Activated T-cell treated with anti-CD3 and anti-CD28 coated beads, Interleukin-2, amount 50 U/mL, for 4 hours (primary cell): ENCODE measurements around the gene CXCL3. TPM values are rescaled to one million over a fixed set of nuclear protein-coding genes. Genes with fewer than 3 reads are reported as not detected.

ENCODE experiments used
- ATAC-seq, 2 donors: fragments of 200-7000 bp; cut with Tn5 transposase; one replicate each; pipeline ENCODE4 v1.10.0; 2021
- DNase-seq: peaks from one replicate; pipeline ENCODE4 v3.0.0-alpha.2; 2020
- H3K27me3 Mint-ChIP-seq: one replicate; pipeline ENCODE4 v1.8.0; 2021; ENCODE audit warnings: low read depth, mixed read lengths
- H3K36me3 Mint-ChIP-seq: one replicate; pipeline ENCODE4 v1.8.0; 2022; ENCODE audit warnings: mixed read lengths; ENCODE audit not compliant: insufficient read depth
- H3K4me1 Mint-ChIP-seq: one replicate; pipeline ENCODE4 v1.8.0; 2021; ENCODE audit warnings: low read depth, mixed read lengths
- H3K4me3 Mint-ChIP-seq: one replicate; pipeline ENCODE4 v1.8.0; 2021; ENCODE audit warnings: mild to moderate bottlenecking, moderate library complexity, mixed read lengths
- H3K9me3 Mint-ChIP-seq: one replicate; pipeline ENCODE4 v1.8.0; 2021; ENCODE audit warnings: mixed read lengths
- total RNA-seq, 3 donors: library from RNA; stranded (reverse); gene quantifications; one replicate each; pipeline ENCODE4 v1.2.1, GENCODE V29; 2021

Gene CXCL3
- total RNA-seq, 3 donors from 2014 or later = 0.40 TPM; not detected in 2

GRCh38 chr4:74061430-74061829 lies 22.9 kb upstream of the CXCL3 start:
- H3K4me3 Mint-ChIP-seq = no peak overlapping the region
- H3K9me3 Mint-ChIP-seq = no peaks in the 10 kb centered on the region
- ATAC-seq (no peak), DNase-seq (no peak)
- H3K4me1 Mint-ChIP-seq = no peaks in the 10 kb centered on the region
- H3K27me3 Mint-ChIP-seq = peaks cover 5% of the 10 kb centered on the region
- no peaks in the 10 kb centered on the region for H3K36me3 Mint-ChIP-seq

GRCh38 chr4:74059161-74059829 lies 20.8 kb upstream of the CXCL3 start:
- ATAC-seq = no peak
- H3K36me3 Mint-ChIP-seq = no peaks in the 10 kb centered on the region
- no peak overlapping the region for H3K4me3 Mint-ChIP-seq
- DNase-seq = no peak
- H3K27me3 Mint-ChIP-seq = peaks cover 1% of the 10 kb centered on the region
- H3K4me1 Mint-ChIP-seq = no peaks in the 10 kb centered on the region
- no peaks in the 10 kb centered on the region for H3K9me3 Mint-ChIP-seq

GRCh38 chr4:74058048-74058651 lies 19.7 kb upstream of the CXCL3 start:
- Mint-ChIP-seq H3K27me3 (peaks cover 1% of the 10 kb centered on the region), H3K36me3 (no peaks in the 10 kb centered on the region), H3K4me1 (no peaks in the 10 kb centered on the region), H3K4me3 (no peak overlapping the region), H3K9me3 (no peaks in the 10 kb centered on the region)
- DNase-seq (no peak), ATAC-seq (no peak)

- no peaks in the 10 kb centered on the region for H3K4me1 Mint-ChIP-seq
- ATAC-seq (no peak), DNase-seq (no peak)
- no peaks in the 10 kb centered on the region for H3K36me3 Mint-ChIP-seq
- H3K9me3 Mint-ChIP-seq = no peaks in the 10 kb centered on the region
- H3K4me3 Mint-ChIP-seq = no peak overlapping the region
- peaks cover 1% of the 10 kb centered on the region for H3K27me3 Mint-ChIP-seq
Measured at GRCh38 chr4:74057588-74057987, 19.1 kb upstream of the CXCL3 start.

- Mint-ChIP-seq H3K36me3 (no peaks in the 10 kb centered on the region), H3K4me1 (no peaks in the 10 kb centered on the region), H3K9me3 (no peaks in the 10 kb centered on the region), H3K4me3 (no peak overlapping the region), H3K27me3 (peaks cover 1% of the 10 kb centered on the region)
- ATAC-seq (no peak), DNase-seq (no peak)
Measured at GRCh38 chr4:74056858-74057562, 18.5 kb upstream of the CXCL3 start.

DNA sequence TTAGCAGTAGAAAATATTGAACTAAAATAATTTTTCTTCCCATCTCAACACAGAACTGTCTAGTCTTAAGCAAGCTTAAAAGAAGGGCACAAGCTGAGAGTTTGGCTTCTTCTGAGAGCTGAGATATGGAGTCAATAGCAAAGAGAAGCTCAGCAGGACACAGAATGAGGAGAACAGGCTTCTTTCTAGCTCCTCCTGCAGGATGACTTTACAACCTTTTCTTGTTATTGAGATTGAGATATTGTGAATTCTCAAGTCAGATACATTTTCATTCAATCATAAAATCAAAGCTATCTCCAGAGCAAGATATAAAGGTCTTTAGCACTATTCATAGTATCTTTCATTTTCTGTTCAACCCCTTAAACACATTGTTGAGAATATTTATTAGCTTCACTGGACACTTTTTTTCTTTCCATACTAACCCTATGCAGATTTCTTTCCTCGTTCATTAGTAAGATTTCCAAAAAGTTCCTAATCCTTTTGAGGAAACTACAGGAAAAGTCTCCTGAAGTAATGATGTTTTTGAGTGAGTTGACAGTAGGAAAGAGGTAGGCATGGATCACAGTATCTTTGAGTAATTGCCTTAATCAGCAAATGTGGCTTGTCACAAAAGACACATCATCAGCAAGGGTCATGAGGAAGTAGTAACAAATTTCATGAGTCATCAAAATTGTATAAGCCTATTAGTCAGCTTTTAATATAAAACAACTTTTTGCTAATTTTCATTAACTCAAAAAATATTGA lies 17.8 kb upstream of the CXCL3 start:
- H3K4me1 Mint-ChIP-seq = no peaks in the 10 kb centered on the region
- H3K27me3 Mint-ChIP-seq = peaks cover 1% of the 10 kb centered on the region
- DNase-seq (no peak), ATAC-seq (no peak)
- peaks cover 4% of the 10 kb centered on the region for H3K9me3 Mint-ChIP-seq
- no peak overlapping the region for H3K4me3 Mint-ChIP-seq
- H3K36me3 Mint-ChIP-seq = no peaks in the 10 kb centered on the region

DNA sequence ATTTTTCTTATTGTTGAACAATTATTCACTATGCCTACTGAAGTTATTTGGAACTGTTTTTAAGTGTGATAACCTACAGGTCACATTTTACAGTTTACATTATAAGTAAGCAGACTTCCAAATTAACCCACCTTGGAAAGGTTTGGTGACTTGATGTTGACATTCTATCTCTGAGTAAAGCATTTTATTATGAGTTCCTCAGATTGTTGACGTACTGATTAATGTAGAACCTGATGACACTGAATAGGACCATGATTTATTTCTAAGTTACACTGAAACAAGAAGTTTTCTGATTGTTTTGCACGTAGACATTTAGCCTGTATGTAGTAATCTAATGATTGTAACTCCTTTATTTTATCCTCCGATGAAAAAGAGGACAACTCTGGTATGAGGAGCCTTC lies 17.0 kb upstream of the CXCL3 start:
- peaks cover 1% of the 10 kb centered on the region for H3K27me3 Mint-ChIP-seq
- H3K4me1 Mint-ChIP-seq = no peaks in the 10 kb centered on the region
- ATAC-seq (no peak), DNase-seq (no peak)
- H3K36me3 Mint-ChIP-seq = no peaks in the 10 kb centered on the region
- peaks cover 8% of the 10 kb centered on the region for H3K9me3 Mint-ChIP-seq
- no peak overlapping the region for H3K4me3 Mint-ChIP-seq

GRCh38 chr4:74055096-74055495 lies 16.6 kb upstream of the CXCL3 start:
- H3K36me3 Mint-ChIP-seq = no peaks in the 10 kb centered on the region
- ATAC-seq = no peak

GRCh38 chr4:74054483-74055047 lies 16.1 kb upstream of the CXCL3 start:
- ATAC-seq = no peak
- Mint-ChIP-seq H3K9me3 (peaks cover 8% of the 10 kb centered on the region), H3K4me3 (no peak overlapping the region), H3K27me3 (peaks cover 2% of the 10 kb centered on the region), H3K36me3 (no peaks in the 10 kb centered on the region), H3K4me1 (no peaks in the 10 kb centered on the region)
- no peak for DNase-seq

More at GRCh38 chr4:74055096-74055495, 16.6 kb upstream of the CXCL3 start:
- Mint-ChIP-seq H3K27me3 (peaks cover 1% of the 10 kb centered on the region), H3K4me3 (no peak overlapping the region), H3K4me1 (no peaks in the 10 kb centered on the region), H3K9me3 (peaks cover 8% of the 10 kb centered on the region)
- DNase-seq = no peak

DNA sequence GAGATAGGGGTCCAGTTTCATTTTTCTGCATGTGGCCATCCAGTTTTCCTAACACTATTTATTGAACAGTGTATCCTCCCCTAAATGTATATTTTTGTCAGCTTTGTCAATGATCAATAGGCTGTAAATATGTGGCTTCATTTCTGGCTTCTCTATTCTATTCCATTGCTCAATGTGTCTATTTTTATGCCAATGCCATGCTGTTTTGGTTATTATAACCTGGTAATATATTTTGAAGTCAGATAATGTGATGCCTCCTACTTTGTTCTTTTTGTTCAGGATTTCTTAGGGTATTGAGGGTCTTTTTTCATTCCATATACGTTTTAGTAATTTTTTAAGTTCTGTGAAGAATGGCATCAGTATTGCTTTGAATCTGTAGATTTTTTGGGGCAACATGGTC lies 8.7 kb upstream of the CXCL3 start:
- peaks cover 10% of the 10 kb centered on the region for H3K27me3 Mint-ChIP-seq

GRCh38 chr4:74045772-74046171 lies 7.3 kb upstream of the CXCL3 start:
- DNase-seq = no peak
- H3K27me3 Mint-ChIP-seq = peaks cover 12% of the 10 kb centered on the region
- H3K9me3 Mint-ChIP-seq = peaks cover 15% of the 10 kb centered on the region
- H3K4me3 Mint-ChIP-seq = no peak overlapping the region
- no peaks in the 10 kb centered on the region for H3K36me3 Mint-ChIP-seq
- no peak for ATAC-seq
- H3K4me1 Mint-ChIP-seq = no peaks in the 10 kb centered on the region

More for the DNA sequence above, 8.7 kb upstream of the CXCL3 start:
- DNase-seq (no peak), ATAC-seq (no peak)
- Mint-ChIP-seq H3K4me3 (no peak overlapping the region), H3K9me3 (peaks cover 23% of the 10 kb centered on the region), H3K36me3 (no peaks in the 10 kb centered on the region), H3K4me1 (no peaks in the 10 kb centered on the region)

- ATAC-seq (no peak), DNase-seq (no peak)
- H3K36me3 Mint-ChIP-seq = no peaks in the 10 kb centered on the region
- H3K4me1 Mint-ChIP-seq = no peaks in the 10 kb centered on the region
- no peak overlapping the region for H3K4me3 Mint-ChIP-seq
- H3K9me3 Mint-ChIP-seq = peaks cover 15% of the 10 kb centered on the region
- H3K27me3 Mint-ChIP-seq = peaks cover 15% of the 10 kb centered on the region
Measured at GRCh38 chr4:74045247-74045646, 6.8 kb upstream of the CXCL3 start.

- peaks cover 20% of the 10 kb centered on the region for H3K27me3 Mint-ChIP-seq
- ATAC-seq (no peak), DNase-seq (no peak)
- no peak overlapping the region for H3K4me3 Mint-ChIP-seq
- H3K4me1 Mint-ChIP-seq = no peaks in the 10 kb centered on the region
- no peaks in the 10 kb centered on the region for H3K36me3 Mint-ChIP-seq
- H3K9me3 Mint-ChIP-seq = peaks cover 15% of the 10 kb centered on the region
Measured at GRCh38 chr4:74044677-74045076, 6.2 kb upstream of the CXCL3 start.

DNA sequence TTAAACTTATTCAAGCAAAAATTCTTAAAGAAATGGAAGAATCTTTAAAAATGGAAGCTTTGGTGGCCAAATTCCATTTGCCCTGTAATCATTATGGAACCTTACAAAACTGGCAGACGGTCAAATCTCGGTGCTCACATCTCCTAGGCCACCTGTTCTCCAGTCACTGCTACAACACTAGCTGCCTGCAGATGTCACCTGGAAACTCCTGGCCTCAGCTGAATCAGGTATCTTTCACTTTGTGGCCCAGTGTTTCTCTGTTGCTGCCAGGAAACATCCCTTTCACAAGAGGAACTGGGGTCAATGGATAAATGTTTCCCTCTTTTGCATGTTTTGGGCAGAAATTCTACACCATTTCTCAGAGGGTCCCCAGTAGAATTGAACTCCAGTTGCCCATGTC lies 4.2 kb upstream of the CXCL3 start:
- H3K27me3 Mint-ChIP-seq = peaks cover 29% of the 10 kb centered on the region
- H3K9me3 Mint-ChIP-seq = peaks cover 4% of the 10 kb centered on the region
- no peaks in the 10 kb centered on the region for H3K36me3 Mint-ChIP-seq
- H3K4me3 Mint-ChIP-seq = no peak overlapping the region
- H3K4me1 Mint-ChIP-seq = peaks cover 7% of the 10 kb centered on the region
- DNase-seq (no peak), ATAC-seq (no peak)
